ENCODE data around the gene ZNF618.

Gene ZNF618

GRCh38 chr9:113911850-113912557 lies 35.9 kb downstream of the ZNF618 start:
- DNase-seq (ENCODE audit: low spot score) = no peak

- DNase-seq (ENCODE audit: low spot score) = no peak
These were observed 36.7 kb downstream of the ZNF618 start for GRCh38 chr9:113912816-113913215.

DNA sequence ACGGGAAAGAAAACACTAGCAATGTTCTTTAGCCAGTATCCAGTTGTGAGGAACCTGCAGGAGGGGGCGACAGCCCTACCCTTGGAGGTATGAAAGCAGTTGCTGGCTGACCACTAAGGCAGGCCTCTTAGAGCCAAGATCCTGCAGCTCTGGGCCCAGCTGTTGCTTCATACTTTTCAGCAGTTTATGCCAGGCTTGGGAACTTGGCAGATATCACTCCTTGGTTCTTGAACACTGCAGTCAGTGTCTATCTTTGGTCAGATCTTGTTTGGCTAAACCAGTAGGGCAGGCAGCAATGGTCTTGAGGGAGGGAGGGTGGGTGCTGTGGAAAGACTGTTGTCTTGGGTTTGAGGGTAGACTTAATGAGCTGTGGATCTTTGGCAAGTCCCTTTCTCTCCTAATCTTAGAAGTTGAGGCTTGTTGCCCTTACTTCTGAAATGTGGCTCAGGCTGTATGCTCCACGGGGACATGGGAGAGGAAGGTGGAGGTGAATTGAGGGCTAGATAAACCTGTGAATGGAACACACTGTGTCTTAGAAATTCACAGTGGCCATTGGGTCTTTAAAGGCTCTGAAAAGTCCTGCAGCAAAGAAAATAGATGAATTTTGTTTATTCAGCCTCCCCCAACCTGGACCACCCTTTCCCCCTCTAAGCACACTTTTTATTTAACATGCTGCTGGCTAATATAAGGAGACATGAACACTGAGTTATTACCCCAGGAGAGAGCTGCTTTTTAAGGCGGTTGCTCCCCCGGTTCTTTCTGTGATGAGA lies 37.5 kb downstream of the ZNF618 start:
- DNase-seq (ENCODE audit: low spot score) = no peak

GRCh38 chr9:113914517-113914916 lies 38.4 kb downstream of the ZNF618 start:
- no peak for DNase-seq (ENCODE audit: low spot score)

DNA sequence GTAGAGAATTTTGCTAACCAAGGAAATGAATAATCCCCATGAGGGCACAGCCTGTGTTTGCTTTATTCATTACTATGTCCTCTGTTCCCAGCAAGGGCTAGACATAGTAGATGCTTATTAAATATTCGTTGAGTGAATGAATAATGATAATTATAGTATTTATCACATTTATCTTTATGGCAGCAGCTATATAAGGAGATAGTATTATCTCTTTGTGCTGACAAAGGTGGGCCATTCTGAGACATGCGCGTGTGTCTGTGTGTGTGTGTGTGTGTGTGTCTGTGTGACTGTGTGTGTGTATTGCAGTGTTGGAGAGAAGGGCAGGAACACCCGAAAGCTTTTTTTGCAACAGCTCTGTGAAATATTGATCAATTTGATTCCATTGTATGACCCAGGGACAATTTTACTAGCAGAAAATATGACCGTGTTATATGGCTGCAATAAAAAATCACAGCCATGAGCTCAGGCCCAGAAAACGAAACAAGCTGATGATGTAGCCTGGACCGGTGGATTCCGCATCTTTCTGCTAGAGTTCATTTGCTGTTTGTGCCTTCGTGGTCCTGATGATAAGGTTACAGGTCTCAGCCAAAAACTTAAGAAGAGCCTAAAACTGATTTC lies 39.8 kb downstream of the ZNF618 start:
- DNase-seq (ENCODE audit: low spot score) = no peak

GRCh38 chr9:113916931-113917330 lies 40.8 kb downstream of the ZNF618 start:
- no peak for DNase-seq (ENCODE audit: low spot score)

DNA sequence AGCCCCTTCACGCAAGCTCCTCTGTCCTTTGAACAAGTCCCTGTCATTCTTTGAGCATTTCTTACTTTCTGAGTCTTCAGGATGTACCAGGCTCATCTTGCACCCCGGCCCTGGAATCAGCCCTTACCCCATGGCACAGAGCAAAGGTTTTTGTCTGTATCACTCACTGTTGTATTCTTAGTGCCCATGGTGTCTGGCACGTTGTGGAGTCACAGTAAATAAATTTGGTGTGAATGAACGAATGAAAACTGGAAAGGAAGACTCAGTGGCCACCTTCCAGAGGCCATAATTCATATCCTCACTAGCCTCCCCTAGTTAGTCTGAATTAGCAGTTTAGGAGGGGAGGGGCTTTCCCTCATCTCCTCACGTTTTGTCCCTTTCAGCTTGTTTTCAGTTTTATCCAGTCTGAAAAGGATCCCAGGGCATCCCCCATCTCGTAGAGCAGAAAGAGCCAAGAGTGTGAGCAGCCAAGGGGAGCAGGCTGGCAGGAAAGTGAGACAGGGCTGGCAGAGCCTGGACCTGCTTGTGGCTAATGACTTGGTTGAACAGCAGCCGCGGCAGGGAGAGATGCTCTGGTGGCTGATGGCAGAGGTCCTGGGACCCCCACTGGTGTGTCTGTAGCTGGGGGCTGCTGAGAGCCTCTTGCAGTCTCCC lies 42.7 kb downstream of the ZNF618 start:
- DNase-seq (ENCODE audit: low spot score) = no peak

GRCh38 chr9:113919382-113919781 lies 43.3 kb downstream of the ZNF618 start:
- no peak for DNase-seq (ENCODE audit: low spot score)

DNA sequence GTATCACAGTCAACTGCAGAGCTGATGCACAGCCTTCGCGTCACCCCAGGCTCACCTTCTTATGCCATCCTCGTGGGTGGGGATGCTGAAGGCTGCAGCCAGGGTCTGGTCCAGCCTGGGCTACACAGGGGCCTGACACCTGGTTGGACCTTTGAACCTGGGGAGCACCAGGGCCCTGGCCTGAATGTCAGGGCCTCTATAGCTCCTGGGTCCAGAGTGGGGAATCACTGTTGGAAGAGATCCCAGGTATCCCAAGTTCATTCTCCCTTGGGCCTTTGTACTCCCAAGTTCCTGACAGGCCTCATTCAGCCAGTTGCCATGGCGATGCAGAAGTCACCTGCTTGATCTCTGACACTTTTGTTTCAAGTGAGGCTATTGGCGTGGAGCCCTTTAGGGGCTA lies 43.8 kb downstream of the ZNF618 start:
- DNase-seq (ENCODE audit: low spot score) = no peak

GRCh38 chr9:113920872-113921271 lies 44.8 kb downstream of the ZNF618 start:
- no peak for DNase-seq (ENCODE audit: low spot score)

GRCh38 chr9:113921396-113921925 lies 45.4 kb downstream of the ZNF618 start:
- DNase-seq (ENCODE audit: low spot score) = peak; percentile 20

GRCh38 chr9:113922160-113922559 lies 46.1 kb downstream of the ZNF618 start:
- peak; percentile 26 for DNase-seq (ENCODE audit: low spot score)

- DNase-seq (ENCODE audit: low spot score) = no peak
These were observed 50.1 kb downstream of the ZNF618 start for GRCh38 chr9:113926211-113926610.

- no peak for DNase-seq (ENCODE audit: low spot score)
These were observed 51.2 kb downstream of the ZNF618 start for GRCh38 chr9:113927277-113927676.

DNA sequence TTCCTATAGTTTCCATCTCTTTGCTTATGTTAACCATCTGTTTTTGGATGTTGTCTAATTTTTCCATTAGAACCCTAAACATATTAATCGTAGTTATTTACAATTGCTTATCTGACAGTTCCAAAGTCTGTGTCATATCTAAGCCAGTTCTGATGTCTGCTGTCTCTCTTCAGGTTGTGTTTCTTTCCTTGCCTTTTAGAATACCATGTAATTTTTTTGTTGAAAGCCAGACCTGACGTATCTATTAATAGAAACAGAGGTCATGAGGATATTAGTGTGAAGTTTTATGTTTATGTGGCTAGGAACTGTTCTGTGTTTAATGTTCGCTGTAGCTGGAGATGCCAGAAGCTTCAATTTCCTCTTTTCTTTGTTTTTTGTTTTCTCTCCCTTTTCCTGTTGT lies 52.2 kb downstream of the ZNF618 start:
- DNase-seq (ENCODE audit: low spot score) = no peak

DNA sequence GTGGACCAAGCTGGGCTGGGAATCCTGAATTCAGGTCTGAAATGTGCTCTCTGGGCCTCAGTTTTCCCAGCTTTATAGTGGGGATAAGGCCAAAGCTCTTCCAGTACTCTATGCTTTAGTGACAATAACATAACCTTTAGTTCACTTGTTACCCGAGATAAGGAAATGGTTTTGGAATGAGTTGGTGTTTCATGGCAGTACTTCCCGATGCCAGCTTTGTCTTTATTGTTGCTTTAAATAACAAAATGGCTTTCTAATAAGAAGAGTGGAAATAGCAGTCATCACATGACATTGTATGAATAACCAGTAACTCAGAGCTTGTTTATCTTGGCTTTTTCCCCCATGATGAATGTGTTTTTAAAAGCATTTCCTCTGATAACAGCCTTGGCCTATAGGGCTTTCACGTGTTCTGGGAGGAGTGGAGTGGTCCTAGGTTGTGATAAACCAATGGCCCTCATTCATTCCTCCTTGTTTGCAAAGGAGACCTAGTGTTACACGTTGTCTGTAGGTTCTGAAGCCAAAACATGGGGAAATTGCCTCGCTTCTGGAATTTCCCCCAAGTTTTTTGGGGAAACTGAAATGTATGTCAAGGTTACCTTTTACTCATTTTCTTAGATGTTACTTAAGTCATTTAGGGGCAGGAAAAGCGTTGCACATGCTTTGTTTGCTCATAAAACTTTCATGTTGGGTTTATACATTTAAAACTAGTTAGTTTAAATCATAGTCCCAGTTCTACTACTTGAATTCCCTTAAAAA lies 53.7 kb downstream of the ZNF618 start:
- DNase-seq (ENCODE audit: low spot score) = peak; percentile 66

- no peak for DNase-seq (ENCODE audit: low spot score)
These were observed 54.3 kb downstream of the ZNF618 start for GRCh38 chr9:113930390-113930783.

DNA sequence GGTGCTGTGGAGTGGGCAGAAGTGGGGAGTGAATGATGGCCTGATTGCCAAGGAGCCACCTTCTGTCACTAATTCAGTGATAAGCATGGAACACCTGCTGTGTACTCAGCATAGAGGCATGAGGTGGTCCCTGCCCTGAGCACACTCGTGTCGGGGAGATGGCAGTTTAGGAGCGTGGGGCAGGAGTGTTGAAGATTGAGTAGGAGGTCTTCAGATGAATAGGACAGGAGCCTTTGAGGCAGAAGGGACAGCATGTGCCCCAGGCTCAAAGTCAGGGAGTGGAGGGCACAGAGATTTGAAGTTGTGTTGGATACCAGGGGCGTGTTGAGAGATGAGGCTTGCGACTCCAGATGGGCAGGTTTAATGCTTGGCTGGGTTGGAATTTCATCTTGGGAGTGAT lies 55.0 kb downstream of the ZNF618 start:
- DNase-seq (ENCODE audit: low spot score) = no peak

DNA sequence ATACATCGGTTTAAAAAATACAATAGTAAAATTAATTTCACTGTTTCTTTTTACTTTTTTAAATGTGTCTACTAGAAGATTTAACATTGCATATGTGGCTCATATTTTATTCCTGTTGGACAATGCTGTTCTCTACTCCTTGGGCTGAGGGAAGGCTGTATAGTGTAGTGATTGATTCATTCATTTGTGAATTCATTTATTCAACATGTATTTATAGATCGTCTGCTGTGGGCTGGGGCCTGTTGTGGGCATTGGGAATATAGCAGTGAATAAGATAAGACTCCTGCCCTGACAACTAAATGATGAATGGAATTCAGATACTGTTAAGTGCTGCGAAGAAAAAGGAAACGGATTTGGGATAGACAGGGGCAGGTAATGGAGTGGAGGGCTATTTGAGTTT lies 55.7 kb downstream of the ZNF618 start:
- no peak for DNase-seq (ENCODE audit: low spot score)

DNA sequence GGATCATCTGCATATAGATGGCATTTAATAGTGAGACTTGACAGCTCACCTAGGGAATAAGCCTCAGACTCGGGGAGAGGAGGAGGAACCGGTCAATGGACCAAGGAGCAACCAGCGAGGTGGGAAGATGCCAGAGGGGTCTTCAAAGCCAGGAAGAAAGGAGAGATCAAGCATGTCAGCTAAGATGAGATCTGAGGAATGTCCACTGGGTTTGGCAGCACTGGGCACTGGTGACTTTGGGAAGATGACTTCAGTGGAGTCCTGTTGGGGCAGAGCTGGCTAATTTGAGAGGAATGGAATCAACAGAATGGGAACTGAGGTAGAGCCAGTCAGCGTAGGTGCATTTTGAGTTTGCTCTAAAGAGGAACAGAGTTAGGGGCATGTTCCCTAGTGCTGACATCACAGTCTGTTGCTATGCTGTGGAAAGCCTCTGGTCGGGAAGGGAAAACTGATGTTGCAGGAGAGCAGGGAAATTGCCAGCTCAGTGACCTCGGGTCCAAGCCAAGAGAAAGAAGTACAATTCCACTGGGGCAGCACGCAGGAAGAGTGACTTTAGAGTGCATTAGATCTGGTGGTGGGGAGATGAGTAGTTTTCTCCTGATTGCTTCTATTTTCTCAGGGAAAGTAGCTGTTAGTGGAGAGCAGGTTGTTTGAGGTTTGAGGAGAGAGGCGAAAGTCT lies 56.9 kb downstream of the ZNF618 start:
- DNase-seq (ENCODE audit: low spot score) = peak; percentile 38

- no peak for DNase-seq (ENCODE audit: low spot score)
These were observed 57.6 kb downstream of the ZNF618 start for GRCh38 chr9:113933671-113934070.

All from hepatic stellate cell (primary cell).